ENCODE data around the gene RTN4.
"Not testable (repeated sequence)": the region's sequence is repeated elsewhere in the genome, so short reads cannot be mapped to it uniquely, and the experiment has no call there.

RTN4 gene

DNA sequence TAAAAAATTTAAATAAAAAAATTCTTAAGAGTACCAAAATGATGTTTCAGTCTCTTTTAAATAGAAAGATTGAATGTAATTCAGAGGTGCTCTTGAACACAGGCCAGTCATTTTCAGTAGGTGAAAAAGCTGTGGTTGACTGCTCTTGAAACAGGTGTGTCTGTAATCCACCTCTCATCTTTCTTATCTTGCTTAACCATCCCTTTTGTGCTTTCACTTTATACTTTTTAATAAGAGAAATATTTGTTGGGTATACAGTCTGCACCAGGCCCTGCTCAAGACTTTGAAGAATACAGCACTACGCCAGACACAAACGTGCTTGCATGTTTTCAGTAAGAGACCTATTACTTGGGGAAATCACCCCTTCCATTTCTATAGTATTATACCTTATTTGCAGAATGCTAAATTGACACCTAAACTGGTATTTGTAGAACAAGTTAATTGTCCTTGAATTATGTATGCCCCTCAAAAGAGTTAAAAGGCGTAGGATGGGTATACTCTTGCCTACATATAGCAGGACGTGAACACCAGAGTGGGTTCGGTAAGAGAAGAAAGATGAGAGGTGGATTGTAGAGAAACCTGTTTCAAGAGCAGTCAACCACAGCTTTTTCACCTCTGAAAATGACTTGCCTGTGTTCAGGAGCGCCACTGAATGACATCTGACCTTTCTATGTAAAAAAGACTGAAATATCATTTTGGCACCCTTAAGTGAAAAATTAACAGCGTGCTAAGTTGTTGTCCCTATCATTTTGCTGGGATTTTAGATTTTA, 4.0 kb upstream of the RTN4 start:
- DNase-seq (ENCODE audit: insufficient read length, low spot score) (no peak), FAIRE-seq (peak; percentile 86)
- TF ChIP-seq PAX5 (IDR thresholded peaks at IDR 0.05; ENCODE audit: insufficient read depth, low read length, severe bottlenecking) (peak; percentile 77), POLR2A (IDR thresholded peaks at IDR 0.05; ENCODE audit: low read depth, low read length) (no peak)

GRCh38 chr2:55053225-55053624, 3.0 kb upstream of the RTN4 start:
- DNase-seq (ENCODE audit: insufficient read length, low spot score); FAIRE-seq: not testable (repeated sequence)

DNA sequence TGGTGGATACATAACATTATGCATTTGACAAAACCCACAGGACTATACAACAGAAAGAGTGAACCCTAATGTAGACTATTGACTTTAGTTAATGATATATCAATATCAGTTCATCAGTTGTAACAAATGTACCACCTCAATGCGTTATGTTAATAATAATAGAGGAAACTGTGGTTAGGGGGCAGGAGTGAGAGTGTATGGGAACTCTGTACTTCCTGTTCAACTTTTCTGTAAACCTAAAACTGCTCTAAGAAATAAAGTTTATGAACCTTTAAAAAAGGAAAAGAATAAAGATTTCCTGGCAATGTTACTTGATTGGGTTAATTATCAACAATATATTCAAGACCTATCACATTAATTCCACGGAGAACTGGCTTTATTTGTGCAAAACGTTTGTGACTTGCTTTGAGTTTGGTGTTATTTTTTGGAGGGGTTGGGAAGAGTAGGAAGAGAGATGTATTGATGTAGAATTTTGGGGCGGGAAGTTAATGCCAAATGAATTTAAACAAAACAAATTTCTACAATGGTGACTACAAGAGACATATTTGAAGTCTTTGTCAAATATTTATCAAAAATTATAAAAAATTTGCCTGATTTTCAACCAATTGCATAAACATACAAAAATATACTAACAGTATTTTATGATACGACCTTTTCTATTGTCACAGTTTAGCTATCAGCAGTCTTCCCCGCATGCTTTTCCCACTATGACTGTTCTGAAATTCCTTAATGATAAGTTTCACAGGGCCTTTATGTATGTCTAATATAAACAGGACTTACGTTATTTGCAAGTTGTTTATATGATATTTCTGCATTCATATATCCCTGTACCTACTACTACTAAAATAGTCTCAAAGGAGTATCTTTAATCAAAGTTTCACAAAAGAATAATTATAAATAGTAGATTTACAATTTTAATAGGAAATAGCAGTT, 2.1 kb upstream of the RTN4 start:
- TF ChIP-seq PAX5 (IDR thresholded peaks at IDR 0.05; ENCODE audit: insufficient read depth, low read length, severe bottlenecking) (no peak), POU2F2 (IDR thresholded peaks at IDR 0.05; ENCODE audit: low read depth, low read length) (no peak), SPI1 (IDR thresholded peaks at IDR 0.05; ENCODE audit: low read depth, low read length) (no peak), TAF1 (IDR thresholded peaks at IDR 0.05; ENCODE audit: low read depth, low read length) (no peak), POLR2AphosphoS5 (IDR thresholded peaks at IDR 0.05; ENCODE audit: low read depth, low read length) (no peak), POLR2A (IDR thresholded peaks at IDR 0.05; ENCODE audit: low read depth, low read length) (no peak)
- DNase-seq (ENCODE audit: insufficient read length, low spot score) (no peak), FAIRE-seq (no peak)

DNA sequence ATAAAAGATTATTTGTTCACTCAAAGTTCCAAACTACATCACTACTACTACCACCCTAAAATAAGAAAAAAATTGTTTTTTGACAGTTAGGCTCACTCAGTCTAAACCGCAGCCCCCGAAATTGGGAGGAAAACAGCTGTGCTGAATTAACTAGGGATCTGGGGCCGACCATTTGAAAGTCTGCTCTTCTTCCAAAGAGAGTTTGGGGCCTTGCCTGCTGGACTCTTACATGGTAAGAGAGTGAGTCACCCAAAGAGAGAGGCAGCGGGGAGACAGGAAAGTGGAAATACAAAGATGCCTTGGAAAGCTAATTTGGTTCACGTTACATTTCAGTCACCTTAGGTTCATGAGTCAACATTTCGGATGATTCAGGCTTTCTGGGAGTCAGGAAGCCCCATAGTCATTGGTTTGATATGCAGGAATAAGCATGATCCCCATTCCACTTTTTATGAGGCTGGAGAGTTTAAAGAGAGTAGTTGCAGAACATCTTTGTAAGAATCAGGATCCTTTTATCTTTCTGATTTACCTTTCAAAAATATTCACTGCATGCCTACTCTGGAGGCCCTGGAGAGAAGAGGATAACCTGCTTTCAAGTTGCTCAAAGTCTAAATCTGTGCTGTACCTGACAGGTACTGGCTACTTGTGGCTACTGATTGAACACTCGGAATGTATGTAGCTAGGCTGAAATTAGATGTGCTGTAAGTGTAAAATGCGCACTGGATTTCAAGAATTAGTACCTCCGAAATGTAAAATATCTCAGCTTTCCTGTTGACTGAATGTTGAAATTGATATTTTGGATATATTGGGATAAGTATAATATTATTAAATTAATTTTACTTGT, 995 bp upstream of the RTN4 start:
- TF ChIP-seq POLR2A (IDR thresholded peaks at IDR 0.05; ENCODE audit: low read depth, low read length), result no peak
- TF ChIP-seq POLR2AphosphoS5 (IDR thresholded peaks at IDR 0.05; ENCODE audit: low read depth, low read length), result no peak
- no peak for TF ChIP-seq SPI1 (IDR thresholded peaks at IDR 0.05; ENCODE audit: low read depth, low read length)
- TF ChIP-seq POU2F2 (IDR thresholded peaks at IDR 0.05; ENCODE audit: low read depth, low read length), result no peak
- TF ChIP-seq PAX5 (IDR thresholded peaks at IDR 0.05; ENCODE audit: insufficient read depth, low read length, severe bottlenecking), result no peak
- no peak for TF ChIP-seq TAF1 (IDR thresholded peaks at IDR 0.05; ENCODE audit: low read depth, low read length)
- FAIRE-seq (no peak), DNase-seq (ENCODE audit: insufficient read length, low spot score) (no peak)

- no peak for TF ChIP-seq PAX5 (IDR thresholded peaks at IDR 0.05; ENCODE audit: insufficient read depth, low read length, severe bottlenecking)
- TF ChIP-seq TAF1 (IDR thresholded peaks at IDR 0.05; ENCODE audit: low read depth, low read length), result no peak
- no peak for TF ChIP-seq POLR2AphosphoS5 (IDR thresholded peaks at IDR 0.05; ENCODE audit: low read depth, low read length)
- no peak for TF ChIP-seq POU2F2 (IDR thresholded peaks at IDR 0.05; ENCODE audit: low read depth, low read length)
- TF ChIP-seq POLR2A (IDR thresholded peaks at IDR 0.05; ENCODE audit: low read depth, low read length), result no peak
- TF ChIP-seq SPI1 (IDR thresholded peaks at IDR 0.05; ENCODE audit: low read depth, low read length), result no peak
- DNase-seq (ENCODE audit: insufficient read length, low spot score) (no peak), FAIRE-seq (peak; percentile 23)
These were observed 491 bp downstream of the RTN4 start for GRCh38 chr2:55049821-55050099.

DNA sequence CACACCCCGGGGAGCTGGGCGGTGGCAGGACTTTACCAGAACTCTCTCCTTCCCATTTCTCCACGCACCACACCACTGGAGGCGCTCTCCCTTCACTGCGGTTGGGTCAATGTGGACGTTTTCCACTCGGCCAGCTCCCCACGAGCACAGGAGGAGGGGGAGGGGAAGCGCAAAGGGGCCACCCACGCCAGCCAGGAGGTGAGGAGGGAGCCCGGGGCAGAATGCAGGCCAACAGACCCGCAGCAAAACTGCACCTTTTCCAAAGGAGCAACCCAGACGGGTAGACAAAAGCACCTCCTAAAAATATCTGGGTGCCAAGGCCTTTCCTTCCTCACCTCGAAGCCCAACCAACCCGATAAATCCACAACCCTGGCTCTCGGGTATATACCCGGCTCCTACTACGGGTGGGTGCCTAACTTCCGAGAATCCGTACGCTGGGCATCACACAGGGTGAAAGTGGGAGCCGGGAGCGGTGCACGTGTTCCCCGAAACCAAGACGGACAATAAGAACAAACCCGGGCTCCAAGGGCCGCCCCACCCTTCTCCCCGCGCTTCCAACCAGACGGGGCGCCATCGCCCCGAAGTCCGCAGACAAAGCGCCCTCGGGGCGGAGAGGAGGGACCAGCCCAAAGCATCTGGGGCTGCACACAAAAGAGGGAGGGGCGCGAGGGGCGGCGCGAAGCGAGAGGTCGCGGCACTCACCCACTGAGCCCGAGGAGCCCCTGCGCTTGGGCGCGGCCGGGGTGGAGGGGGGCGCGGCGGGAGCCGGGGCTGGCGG, 1.0 kb downstream of the RTN4 start:
- FAIRE-seq, result peak; percentile 50
- no peak for TF ChIP-seq POLR2A (IDR thresholded peaks at IDR 0.05; ENCODE audit: low read depth, low read length)
- DNase-seq (ENCODE audit: insufficient read length, low spot score), result no peak

DNA sequence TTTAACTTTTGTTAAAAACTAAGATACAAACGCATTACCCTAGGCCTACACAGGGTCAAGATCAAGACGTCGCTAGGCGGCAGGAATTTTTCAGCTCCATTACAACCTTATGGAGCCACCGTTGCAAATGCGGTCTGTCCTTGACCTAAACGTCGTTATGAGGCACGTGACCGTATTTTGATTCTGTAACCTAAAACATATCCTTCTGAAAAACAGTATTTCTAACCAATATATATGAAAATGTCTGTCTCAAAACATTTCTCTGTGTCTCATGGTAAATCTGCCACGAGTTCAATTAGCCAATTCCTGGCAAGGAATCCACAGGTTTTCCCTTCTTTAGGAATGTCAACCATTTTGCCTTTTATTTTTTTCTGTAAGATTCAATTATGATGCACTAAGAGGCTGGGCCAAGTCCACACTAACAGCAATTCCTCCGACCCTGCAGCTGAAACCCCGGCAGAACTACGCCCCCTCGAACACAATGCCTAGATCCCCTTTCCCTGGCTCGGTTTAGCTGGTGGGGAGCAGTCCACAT, 1.7 kb downstream of the RTN4 start:
- TF ChIP-seq POLR2A (IDR thresholded peaks at IDR 0.05; ENCODE audit: low read depth, low read length), result no peak
- TF ChIP-seq PAX5 (IDR thresholded peaks at IDR 0.05; ENCODE audit: insufficient read depth, low read length, severe bottlenecking), result no peak
- TF ChIP-seq TAF1 (IDR thresholded peaks at IDR 0.05; ENCODE audit: low read depth, low read length), result no peak
- no peak for TF ChIP-seq POU2F2 (IDR thresholded peaks at IDR 0.05; ENCODE audit: low read depth, low read length)
- TF ChIP-seq POLR2AphosphoS5 (IDR thresholded peaks at IDR 0.05; ENCODE audit: low read depth, low read length), result no peak
- TF ChIP-seq SPI1 (IDR thresholded peaks at IDR 0.05; ENCODE audit: low read depth, low read length), result no peak
- FAIRE-seq, result no peak
- no peak for DNase-seq (ENCODE audit: insufficient read length, low spot score)

DNA sequence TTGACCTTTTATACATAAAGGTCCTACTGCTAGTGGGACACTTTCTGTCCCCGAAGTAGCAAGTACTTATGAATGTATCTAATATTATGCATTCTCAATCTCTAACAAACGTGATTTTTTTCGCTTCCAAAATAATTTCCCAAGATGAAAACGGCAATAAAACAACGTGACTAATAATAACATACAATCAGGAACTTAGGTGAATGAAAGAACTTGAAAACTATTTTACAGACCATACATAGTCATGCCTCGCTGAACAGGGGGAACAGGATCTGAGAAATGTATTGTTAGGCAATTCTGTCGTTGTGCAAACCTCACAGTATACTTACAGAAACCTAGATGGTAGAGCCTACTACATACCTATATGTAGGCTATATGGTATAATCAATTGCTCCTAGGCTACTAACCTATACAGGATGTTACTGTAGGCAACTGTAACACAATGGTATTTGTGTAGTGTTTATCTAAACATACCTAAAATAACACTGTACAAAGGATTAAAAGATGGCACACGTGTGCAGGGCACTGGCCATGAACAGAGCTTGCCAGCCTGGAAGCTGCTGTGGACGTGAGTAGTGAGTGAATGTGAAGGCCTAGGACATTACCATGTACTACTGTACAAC, 2.5 kb downstream of the RTN4 start:
- FAIRE-seq (peak; percentile 75), DNase-seq (ENCODE audit: insufficient read length, low spot score) (no peak)
- no peak for TF ChIP-seq POLR2A (IDR thresholded peaks at IDR 0.05; ENCODE audit: low read depth, low read length)
- no peak for TF ChIP-seq TAF1 (IDR thresholded peaks at IDR 0.05; ENCODE audit: low read depth, low read length)
- TF ChIP-seq PAX5 (IDR thresholded peaks at IDR 0.05; ENCODE audit: insufficient read depth, low read length, severe bottlenecking), result peak; percentile 74
- no peak for TF ChIP-seq POLR2AphosphoS5 (IDR thresholded peaks at IDR 0.05; ENCODE audit: low read depth, low read length)
- peak; percentile 64 for TF ChIP-seq SPI1 (IDR thresholded peaks at IDR 0.05; ENCODE audit: low read depth, low read length)
- no peak for TF ChIP-seq POU2F2 (IDR thresholded peaks at IDR 0.05; ENCODE audit: low read depth, low read length)

Data from GM12891 (cell line).